Measurements from ENCODE around the gene DDX19B. TPM values are rescaled to one million over a fixed set of nuclear protein-coding genes. Genes with fewer than 3 reads are reported as not detected.

DDX19B gene
- total and polyA plus RNA-seq, 12 donors = 22.1 to 55.7 (median 32.4) TPM

- TF ChIP-seq CTCF (IDR thresholded peaks at IDR 0.05) = no peak
- no peak for TF ChIP-seq POLR2A (IDR thresholded peaks at IDR 0.05)
- intact Hi-C loops (cut with DNase I) = loop anchor here in 1 of 2 donors (10.0 kb wide), 1 partner anchor 47 kb away; the partner anchor contains the start of gene DDX19B
- WGBS, 4 donors = 60 to 78% (median 67%) methylated on average over 3 of the region's 3 CpGs
- Histone ChIP-seq H3K27me3 (no peaks in the 10 kb centered on the region), H3K4me1 (replicated peaks in 1 of 2) (peaks cover 5 to 11% of the 10 kb centered on the region in 2 donors), H3K27ac (no peak overlapping the region), H3K36me3 (replicated peaks in 1 of 2) (no peaks in the 10 kb centered on the region), H3K9me3 (replicated peaks in 1 of 3) (no peaks in the 10 kb centered on the region), H3K4me3 (no peak overlapping the region)
- no peak for DNase-seq
Observed at GRCh38 chr16:70342016-70342415, 43.0 kb downstream of the DDX19B start.

- DNase-seq = no peak
- H3K4me3 ChIP-seq = peak overlapping the region in 1 of 4 donors; percentile 65
- H3K9me3 ChIP-seq (replicated peaks in 1 of 3) = no peaks in the 10 kb centered on the region
- H3K27ac ChIP-seq = peak overlapping the region in 3 of 5 donors; percentile 92 to 99 (median 95)
- H3K4me1 ChIP-seq (replicated peaks in 1 of 2) = peaks cover 13 to 30% of the 10 kb centered on the region in 2 donors
- intact Hi-C loops (cut with DNase I) = loop anchor here in 1 of 2 donors (10.0 kb wide), 1 partner anchor 51 kb away; the partner anchor contains the start of gene DDX19B
- H3K36me3 ChIP-seq (replicated peaks in 1 of 2) = peaks cover 0 to under 1% of the 10 kb centered on the region in 2 donors
- 86 to 89% (median 88%) methylated on average over 10 of the region's 10 CpGs for WGBS, 4 donors
- no peak for TF ChIP-seq POLR2A (IDR thresholded peaks at IDR 0.05)
- TF ChIP-seq CTCF (IDR thresholded peaks at IDR 0.05) = no peak
- H3K27me3 ChIP-seq = no peaks in the 10 kb centered on the region
Observed at GRCh38 chr16:70345840-70346239, 46.9 kb downstream of the DDX19B start.

GRCh38 chr16:70348991-70349390 lies 50.0 kb downstream of the DDX19B start:
- peaks cover 13 to 30% of the 10 kb centered on the region in 2 donors for H3K4me1 ChIP-seq (replicated peaks in 1 of 2)
- no peak overlapping the region for H3K27ac ChIP-seq
- no peak for TF ChIP-seq CTCF (IDR thresholded peaks at IDR 0.05)
- no peak for TF ChIP-seq POLR2A (IDR thresholded peaks at IDR 0.05)
- intact Hi-C loops (cut with DNase I) = loop anchor here in 1 of 2 donors (10.0 kb wide), 1 partner anchor 54 kb away; the partner anchor contains the start of gene DDX19B
- no peak overlapping the region for H3K4me3 ChIP-seq
- H3K36me3 ChIP-seq (replicated peaks in 1 of 2) = peaks cover 0 to 23% of the 10 kb centered on the region in 2 donors
- no peak for DNase-seq
- H3K9me3 ChIP-seq (replicated peaks in 1 of 3) = no peaks in the 10 kb centered on the region
- no peaks in the 10 kb centered on the region for H3K27me3 ChIP-seq
- 47 to 65% (median 59%) methylated on average over 2 of the region's 2 CpGs for WGBS, 4 donors

- no peaks in the 10 kb centered on the region for H3K9me3 ChIP-seq (replicated peaks in 1 of 3)
- intact Hi-C loops (cut with DNase I) = loop anchor here in 1 of 2 donors (10.0 kb wide), 1 partner anchor 55 kb away; the partner anchor contains the start of gene DDX19B
- DNase-seq = no peak
- TF ChIP-seq POLR2A (IDR thresholded peaks at IDR 0.05) (no peak), CTCF (IDR thresholded peaks at IDR 0.05) (no peak)
- H3K4me3 ChIP-seq = no peak overlapping the region
- H3K27me3 ChIP-seq = no peaks in the 10 kb centered on the region
- H3K4me1 ChIP-seq (replicated peaks in 1 of 2) = peaks cover 13 to 30% of the 10 kb centered on the region in 2 donors
- peaks cover 0 to 27% of the 10 kb centered on the region in 2 donors for H3K36me3 ChIP-seq (replicated peaks in 1 of 2)
- H3K27ac ChIP-seq = peak overlapping the region in 1 of 5 donors; percentile 1
- 69 to 83% (median 76%) methylated on average over 2 of the region's 2 CpGs for WGBS, 4 donors
Observed at GRCh38 chr16:70349783-70350182, 50.8 kb downstream of the DDX19B start.

Measured in adrenal gland (tissue), 12 donors.